H1 (cell line): Measurements from ENCODE around the gene SLIT3. TPM values are rescaled to one million over a fixed set of nuclear protein-coding genes. Genes with fewer than 3 reads are reported as not detected.
"Not testable (repeated sequence)": the region's sequence is repeated elsewhere in the genome, so short reads cannot be mapped to it uniquely, and the experiment has no call there.

Source experiments
- CTCF ChIA-PET: fragments of 300-600 bp; sonication (Branson Sonifier 250); formaldehyde crosslinking; loops from one replicate; lab custom pipeline; 2021; ENCODE audit not compliant: partially characterized antibody; lab: Charles Lee
- POLR2A ChIA-PET: fragments of 300-600 bp; sonication (Branson Sonifier 250); formaldehyde crosslinking; loops from one replicate; lab custom pipeline; 2021; ENCODE audit warnings: inconsistent platforms; ENCODE audit not compliant: partially characterized antibody; lab: Charles Lee
- DNase-seq, 2 experiments: peaks; one replicate each; pipeline versions ENCODE4 v3.0.0 to v3.0.0-alpha.2; 2010 to 2022; ENCODE audit warnings: low spot score in 2 of 2, low read depth in 1 of 2, mixed read lengths in 1 of 2
- FAIRE-seq: peaks from 2 replicates; lab custom pipeline; 2011; peaks lifted over from hg19 to GRCh38; lab: Jason Lieb, UNC
- H2AFZ ChIP-seq: 2 replicates; pipeline ENCODE4 v1.8.1; 2012; ENCODE audit warnings: low read length, inconsistent platforms
- H2AK5ac ChIP-seq: 2 replicates; pipeline ENCODE4 v1.6.1; 2013; ENCODE audit warnings: low read depth, low read length
- H2BK120ac ChIP-seq: replicated peaks from 2 replicates; pipeline ENCODE3; 2013; ENCODE audit warnings: low read depth, low read length, inconsistent platforms
- H2BK12ac ChIP-seq: 2 replicates; pipeline ENCODE4 v1.6.1; 2013; ENCODE audit warnings: low read depth, low read length
- H2BK15ac ChIP-seq: 2 replicates; pipeline ENCODE4 v1.6.1; 2013; ENCODE audit warnings: low read length
- H2BK20ac ChIP-seq: 2 replicates; pipeline ENCODE4 v1.6.1; 2013; ENCODE audit warnings: low read length
- H2BK5ac ChIP-seq: 2 replicates; pipeline ENCODE4 v1.6.1; 2013; ENCODE audit warnings: low read depth, low read length
- H3K14ac ChIP-seq: 2 replicates; pipeline ENCODE4 v1.6.1; 2013; ENCODE audit warnings: inconsistent platforms; ENCODE audit not compliant: insufficient read length
- H3K18ac ChIP-seq: 2 replicates; pipeline ENCODE4 v1.6.1; 2013; ENCODE audit warnings: low read length; ENCODE audit errors: extremely low read depth
- H3K23ac ChIP-seq: 2 replicates; pipeline ENCODE4 v1.6.1; 2013; ENCODE audit warnings: inconsistent platforms; ENCODE audit not compliant: insufficient read length
- H3K23me2 ChIP-seq: 2 replicates; pipeline ENCODE4 v1.6.1; 2013; ENCODE audit warnings: low read depth, low read length
- H3K27ac ChIP-seq: 2 replicates; pipeline ENCODE4 v1.6.1; 2011; ENCODE audit warnings: low read depth, low read length, inconsistent platforms
- H3K27me3 ChIP-seq, 4 experiments: replicated peaks in 1 of 4; 1 replicate in 1 of 4; 2 replicates in 3 of 4; pipeline versions ENCODE4 v1.6.1 to v1.8.1; 2011 to 2013; ENCODE audit warnings: low read length in 3 of 4, mild to moderate bottlenecking in 3 of 4, inconsistent platforms in 2 of 4, mixed read lengths in 2 of 4, moderate library complexity in 1 of 4; ENCODE audit not compliant: control insufficient read depth in 3 of 4, insufficient read depth in 3 of 4; ENCODE audit errors: extremely low read depth in 1 of 4
- H3K36me3 ChIP-seq, 4 experiments: 2 replicates each; pipeline versions ENCODE4 v1.6.1 to v1.8.1; 2011 to 2013; ENCODE audit warnings: mild to moderate bottlenecking in 4 of 4, low read length in 3 of 4, moderate library complexity in 2 of 4, control low read depth in 1 of 4, inconsistent platforms in 1 of 4; ENCODE audit not compliant: insufficient read depth in 4 of 4, control insufficient read depth in 2 of 4
- H3K4ac ChIP-seq: replicated peaks from 2 replicates; pipeline ENCODE3; 2013; ENCODE audit warnings: low read length, low read depth, mixed read lengths, inconsistent platforms; ENCODE audit not compliant: insufficient read length
- H3K4me1 ChIP-seq, 4 experiments: replicated peaks in 1 of 4; 1 replicate in 1 of 4; 2 replicates in 3 of 4; pipeline versions ENCODE4 v1.6.1 to v1.8.1; 2011 to 2013; ENCODE audit warnings: low read length in 3 of 4, inconsistent platforms in 2 of 4, mixed read lengths in 1 of 4; ENCODE audit not compliant: insufficient read depth in 4 of 4, control insufficient read depth in 3 of 4
- H3K4me2 ChIP-seq, 2 experiments: 2 replicates each; pipeline versions ENCODE4 v1.6.1 to v1.8.1; 2011 to 2013; ENCODE audit warnings: low read depth in 2 of 2, low read length in 2 of 2, control low read depth in 1 of 2, inconsistent platforms in 1 of 2, mild to moderate bottlenecking in 1 of 2; ENCODE audit not compliant: insufficient read depth in 1 of 2
- H3K4me3 ChIP-seq, 4 experiments: fragments of 200-600, 300-600 bp in 1 of 4; sonication (generic), shearing (Covaris generic), sonication (Bioruptor Twin) in 1 of 4; 2 replicates each; pipeline versions ENCODE4 v1.5.1 to v1.8.1; 2011 to 2016; ENCODE audit warnings: low read length in 4 of 4, low read depth in 3 of 4, control low read depth in 2 of 4, inconsistent platforms in 2 of 4, mild to moderate bottlenecking in 2 of 4, mixed read lengths in 1 of 4, moderate library complexity in 1 of 4; ENCODE audit not compliant: insufficient read depth in 2 of 4; ENCODE audit errors: extremely low read depth in 1 of 4
- H3K56ac ChIP-seq: replicated peaks from 2 replicates; pipeline ENCODE3; 2013; ENCODE audit warnings: low read depth, mild to moderate bottlenecking, mixed read lengths, low read length, inconsistent platforms; ENCODE audit not compliant: insufficient read length
- H3K79me1 ChIP-seq: 2 replicates; pipeline ENCODE4 v1.6.1; 2013; ENCODE audit warnings: low read depth, low read length, control low read depth
- H3K79me2 ChIP-seq, 2 experiments: 2 replicates each; pipeline versions ENCODE4 v1.6.1 to v1.8.1; 2012 to 2013; ENCODE audit warnings: low read length in 2 of 2, mild to moderate bottlenecking in 2 of 2, inconsistent platforms in 1 of 2; ENCODE audit not compliant: insufficient read depth in 2 of 2, control insufficient read depth in 1 of 2
- H3K9ac ChIP-seq, 4 experiments: replicated peaks in 1 of 4; 1 replicate in 1 of 4; 2 replicates in 3 of 4; pipeline versions ENCODE4 v1.6.1 to v1.8.1; 2011 to 2013; ENCODE audit warnings: low read depth in 3 of 4, low read length in 3 of 4, control low read depth in 2 of 4, mild to moderate bottlenecking in 2 of 4, moderate library complexity in 2 of 4, inconsistent platforms in 1 of 4; ENCODE audit errors: extremely low read depth in 1 of 4
- H3K9me3 ChIP-seq, 2 experiments: 2 replicates each; pipeline versions ENCODE4 v1.6.1 to v1.8.1; 2012 to 2013; ENCODE audit warnings: mild to moderate bottlenecking in 2 of 2, moderate library complexity in 2 of 2, control low read depth in 1 of 2, inconsistent platforms in 1 of 2, low read depth in 1 of 2, low read length in 1 of 2, mixed read lengths in 1 of 2; ENCODE audit not compliant: insufficient read depth in 2 of 2
- H4K20me1 ChIP-seq, 2 experiments: replicated peaks in 1 of 2; 2 replicates each; pipeline versions ENCODE3 to v1.8.1; 2011 to 2013; ENCODE audit warnings: inconsistent platforms in 2 of 2, low read length in 2 of 2, mild to moderate bottlenecking in 1 of 2; ENCODE audit not compliant: insufficient read depth in 2 of 2, control insufficient read depth in 1 of 2
- H4K5ac ChIP-seq: 2 replicates; pipeline ENCODE4 v1.6.1; 2013; ENCODE audit warnings: low read length, low read depth, mixed read lengths, inconsistent platforms; ENCODE audit not compliant: insufficient read length
- H4K8ac ChIP-seq: 2 replicates; pipeline ENCODE4 v1.8.0; 2013; ENCODE audit warnings: mild to moderate bottlenecking, moderate library complexity, low read length, inconsistent platforms; ENCODE audit not compliant: insufficient read depth; ENCODE audit errors: extremely low read depth
- H4K91ac ChIP-seq: replicated peaks from 2 replicates; pipeline ENCODE3; 2013; ENCODE audit warnings: low read length, mixed read lengths, inconsistent platforms; ENCODE audit not compliant: insufficient read length
- WGBS, 2 experiments: shearing (Covaris generic) in 1 of 2; methylation state at CpG; one replicate each; pipeline versions ENCODE4 v1.1.6 to v1.1.7; 2013 to 2015; ENCODE audit warnings: low lambda C conversion rate in 2 of 2, mixed read lengths in 2 of 2, inconsistent platforms in 1 of 2, low coverage in 1 of 2, missing lambda C conversion rate in 1 of 2; ENCODE audit not compliant: insufficient replicate concordance in 2 of 2, insufficient coverage in 1 of 2, insufficient read length in 1 of 2; ENCODE audit errors: extremely low coverage in 1 of 2, missing lambda C conversion rate in 1 of 2; 5-methylcytosine and 5-hydroxymethylcytosine counted together
- polyA plus RNA-seq, 7 experiments: library from polyadenylated mRNA; depleted of rRNA in 3 of 7; stranded (reverse) in 5 of 7; unstranded in 2 of 7; fragments of >200 nt in 5 of 7; fragments of 200-250 nt in 2 of 7; gene quantifications; 1 replicate in 5 of 7; 2 replicates in 1 of 7; 4 replicates in 1 of 7; pipeline versions ENCODE4 v1.2.1 to v1.2.3, GENCODE V29; 2011 to 2013; ENCODE audit warnings: missing spikeins in 2 of 7, mixed read lengths in 2 of 7
- total RNA-seq: library from RNA; stranded (reverse); fragmentation: NEBNext Ultra II Directional; extraction: Animal tissue kit (Norgen Biotek cat#: 25700); gene quantifications from 2 replicates; pipeline ENCODE4 v1.2.1, GENCODE V29; 2021

Gene SLIT3
- total and polyA plus RNA-seq, 2 of the 8 experiments (the other 6 are each of a cell fraction or from before 2014, with no cell fraction given): 1.1 to 1.2 TPM

DNA sequence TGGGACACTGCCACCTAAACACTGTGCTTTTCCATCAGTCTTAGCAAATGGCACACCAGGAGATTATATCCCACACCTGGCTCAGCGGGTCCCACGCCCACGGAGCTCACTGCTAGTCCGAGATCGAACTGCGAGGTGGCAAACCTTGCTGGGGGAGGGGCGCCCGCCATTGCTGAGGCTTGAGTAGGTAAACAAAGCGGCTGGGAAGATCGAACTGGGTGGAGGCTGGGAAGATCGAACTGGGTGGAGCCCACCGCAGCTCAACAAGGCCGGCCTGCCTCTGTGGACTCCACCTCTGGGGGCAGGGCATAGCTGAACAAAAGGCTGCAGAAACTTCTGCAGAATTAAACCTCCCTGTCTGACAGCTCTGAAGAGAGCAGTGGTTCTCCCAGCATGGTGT is 670.0 kb downstream of the SLIT3 start:
- H4K20me1 ChIP-seq, H3K4ac ChIP-seq, DNase-seq, H3K23me2 ChIP-seq, H2BK120ac ChIP-seq, H3K9ac ChIP-seq, H3K4me2 ChIP-seq, POLR2A ChIA-PET, H3K56ac ChIP-seq, H2BK5ac ChIP-seq, H2AFZ ChIP-seq, H3K27ac ChIP-seq, H3K4me1 ChIP-seq, H3K4me3 ChIP-seq, H3K23ac ChIP-seq, H3K36me3 ChIP-seq, H3K79me1 ChIP-seq, H3K18ac ChIP-seq, H4K5ac ChIP-seq, H3K27me3 ChIP-seq, H2BK15ac ChIP-seq, H4K8ac ChIP-seq, H2BK12ac ChIP-seq, H2BK20ac ChIP-seq, H3K79me2 ChIP-seq, FAIRE-seq, H2AK5ac ChIP-seq, H4K91ac ChIP-seq, H3K14ac ChIP-seq: not testable (repeated sequence)
- 95% methylated on average over 11 of the region's 13 CpGs; no CpG with 5 or more reads in 1 of the 2 experiments for WGBS, 2 experiments
- H3K9me3 ChIP-seq: peaks cover 12 to 13% of the 10 kb centered on the region in 2 experiments; a peak in 3 of 4 replicates
- CTCF ChIA-PET: interaction anchor here (1.3 to 1.5 kb wide), 3 partner anchors 19 to 41 kb away, joined by 3 to 4 read pairs (median 3); no protein-coding TSS in a partner anchor
